H54 (cell line): ENCODE measurements around the gene CFTR.

Experiments used
- DNase-seq: peaks from one replicate; pipeline ENCODE4 v3.0.0; 2011; ENCODE audit warnings: low spot score, mixed read lengths; ENCODE audit not compliant: insufficient read length
- FAIRE-seq: peaks from 3 replicates; lab custom pipeline; 2011; peaks lifted over from hg19 to GRCh38; lab: Jason Lieb, UNC
- POLR2A ChIP-seq: IDR thresholded peaks from 2 replicates; pipeline ENCODE4 v1.6.1; 2011; ENCODE audit warnings: low read depth, mild to moderate bottlenecking, low read length

Gene CFTR

DNA sequence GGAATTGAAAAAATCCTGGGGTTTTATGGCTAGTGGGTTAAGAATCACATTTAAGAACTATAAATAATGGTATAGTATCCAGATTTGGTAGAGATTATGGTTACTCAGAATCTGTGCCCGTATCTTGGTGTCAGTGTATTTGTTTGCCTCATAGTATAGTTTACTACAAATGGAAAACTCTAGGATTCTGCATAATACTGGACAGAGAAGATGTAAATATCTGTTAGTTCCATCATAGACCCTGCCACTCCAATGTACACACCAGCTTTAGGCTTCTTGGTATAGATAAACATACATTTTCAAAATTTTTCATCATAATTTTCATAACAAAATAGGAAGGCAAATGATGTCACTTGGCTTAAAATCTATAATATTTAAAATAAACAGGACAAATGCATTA is 108.1 kb downstream of the CFTR start:
- no peak for TF ChIP-seq POLR2A
- DNase-seq (no peak), FAIRE-seq (no peak)

- no peak for TF ChIP-seq POLR2A
- no peak for DNase-seq
- no peak for FAIRE-seq
These were observed 108.5 kb downstream of the CFTR start for GRCh38 chr7:117588352-117588794.

GRCh38 chr7:117590191-117590590 is 110.4 kb downstream of the CFTR start:
- FAIRE-seq = no peak
- no peak for DNase-seq
- TF ChIP-seq POLR2A = no peak

GRCh38 chr7:117592011-117592635 is 112.3 kb downstream of the CFTR start:
- FAIRE-seq (no peak), DNase-seq (no peak)
- no peak for TF ChIP-seq POLR2A

DNA sequence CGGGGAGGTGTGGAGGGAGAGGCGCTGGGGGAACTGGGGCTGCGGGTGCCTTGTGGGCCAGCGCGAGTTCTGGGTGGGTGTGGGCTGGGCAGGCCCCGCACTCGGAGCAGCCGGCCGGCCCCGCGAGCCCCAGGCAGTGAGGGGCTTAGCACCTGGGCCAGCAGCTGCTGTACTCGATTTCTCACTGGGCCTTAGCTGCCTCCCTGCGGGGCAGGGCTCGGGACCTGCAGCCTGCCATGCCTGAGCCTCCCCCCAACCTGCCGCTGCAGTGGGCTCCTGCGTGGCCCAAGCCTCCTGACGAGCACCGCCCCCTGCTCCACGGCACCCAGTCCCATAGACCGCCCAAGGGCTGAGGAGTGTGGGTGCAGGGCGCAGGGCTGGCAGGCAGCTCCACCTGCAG is 116.3 kb downstream of the CFTR start:
- no peak for FAIRE-seq
- no peak for DNase-seq
- TF ChIP-seq POLR2A = no peak

GRCh38 chr7:117597755-117598154 is 117.9 kb downstream of the CFTR start:
- DNase-seq (no peak), FAIRE-seq (no peak)
- TF ChIP-seq POLR2A = no peak

DNA sequence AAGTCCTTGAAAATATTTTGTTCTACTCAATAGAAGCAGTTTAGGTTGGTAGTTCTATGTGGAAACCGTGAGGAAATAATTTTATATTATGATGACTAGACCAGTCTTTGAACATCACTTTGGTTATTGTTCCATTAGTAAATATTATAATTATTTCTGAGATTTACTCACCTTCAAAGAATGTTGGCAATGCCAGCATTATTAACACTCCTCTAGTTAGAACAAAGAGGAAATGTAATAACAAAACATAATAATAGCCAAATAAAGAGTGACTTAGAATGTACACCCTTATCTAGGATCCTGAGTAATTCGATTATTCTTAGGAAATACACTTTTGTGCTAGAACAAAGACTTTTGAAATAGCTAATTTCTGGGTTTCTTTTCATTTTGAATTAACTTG is 121.1 kb downstream of the CFTR start:
- no peak for FAIRE-seq
- DNase-seq = no peak
- TF ChIP-seq POLR2A = no peak

DNA sequence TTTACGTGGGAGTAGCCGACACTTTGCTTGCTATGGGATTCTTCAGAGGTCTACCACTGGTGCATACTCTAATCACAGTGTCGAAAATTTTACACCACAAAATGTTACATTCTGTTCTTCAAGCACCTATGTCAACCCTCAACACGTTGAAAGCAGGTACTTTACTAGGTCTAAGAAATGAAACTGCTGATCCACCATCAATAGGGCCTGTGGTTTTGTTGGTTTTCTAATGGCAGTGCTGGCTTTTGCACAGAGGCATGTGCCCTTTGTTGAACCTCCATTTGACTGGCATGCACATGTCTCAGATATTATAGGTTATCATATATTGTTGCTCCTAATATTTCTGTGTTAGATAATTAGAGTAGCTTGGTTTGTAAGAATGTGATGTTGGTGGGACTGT is 123.8 kb downstream of the CFTR start:
- DNase-seq = no peak
- TF ChIP-seq POLR2A = no peak

DNA sequence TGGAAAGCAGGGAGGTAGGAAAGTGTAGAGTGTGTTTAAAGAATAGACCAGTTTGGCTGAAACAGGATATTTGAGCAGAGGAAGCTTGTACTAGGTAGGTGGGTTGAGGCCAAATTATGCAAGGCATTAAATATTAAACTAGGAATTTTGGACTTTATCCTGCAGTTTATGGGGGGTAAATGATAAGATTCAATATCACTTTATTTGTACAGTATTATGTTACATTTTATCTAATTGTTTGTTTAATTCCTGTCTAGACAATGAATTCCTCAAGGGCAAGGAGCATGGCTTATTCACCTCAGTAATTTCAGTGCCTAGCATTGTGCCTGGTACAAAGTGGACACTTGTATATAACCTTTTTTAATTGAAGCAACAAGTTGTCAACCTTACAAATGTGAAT is 125.9 kb downstream of the CFTR start:
- TF ChIP-seq POLR2A = no peak
- FAIRE-seq (no peak), DNase-seq (no peak)

More for the DNA sequence above, 123.8 kb downstream of the CFTR start:
- no peak for FAIRE-seq

DNA sequence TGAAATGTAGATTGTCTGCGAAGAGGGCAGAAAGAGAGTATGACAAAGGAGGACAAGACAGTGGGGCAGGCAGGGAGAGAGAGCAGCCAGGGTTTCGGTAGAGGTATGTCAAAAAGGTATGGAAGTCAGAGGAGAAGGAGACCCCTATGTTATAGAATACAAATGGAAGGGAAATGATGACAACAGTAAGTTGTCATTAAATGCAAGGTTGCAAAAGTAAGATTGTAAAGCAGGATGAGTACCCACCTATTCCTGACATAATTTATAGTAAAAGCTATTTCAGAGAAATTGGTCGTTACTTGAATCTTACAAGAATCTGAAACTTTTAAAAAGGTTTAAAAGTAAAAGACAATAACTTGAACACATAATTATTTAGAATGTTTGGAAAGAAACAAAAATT is 126.3 kb downstream of the CFTR start:
- no peak for TF ChIP-seq POLR2A
- FAIRE-seq (no peak), DNase-seq (no peak)

DNA sequence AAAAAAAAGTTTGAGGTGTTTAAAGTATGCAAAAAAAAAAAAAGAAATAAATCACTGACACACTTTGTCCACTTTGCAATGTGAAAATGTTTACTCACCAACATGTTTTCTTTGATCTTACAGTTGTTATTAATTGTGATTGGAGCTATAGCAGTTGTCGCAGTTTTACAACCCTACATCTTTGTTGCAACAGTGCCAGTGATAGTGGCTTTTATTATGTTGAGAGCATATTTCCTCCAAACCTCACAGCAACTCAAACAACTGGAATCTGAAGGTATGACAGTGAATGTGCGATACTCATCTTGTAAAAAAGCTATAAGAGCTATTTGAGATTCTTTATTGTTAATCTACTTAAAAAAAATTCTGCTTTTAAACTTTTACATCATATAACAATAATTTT is 130.6 kb downstream of the CFTR start:
- no peak for TF ChIP-seq POLR2A
- no peak for FAIRE-seq
- no peak for DNase-seq

GRCh38 chr7:117612637-117613036 is 132.8 kb downstream of the CFTR start:
- TF ChIP-seq POLR2A = no peak
- DNase-seq = no peak
- no peak for FAIRE-seq

DNA sequence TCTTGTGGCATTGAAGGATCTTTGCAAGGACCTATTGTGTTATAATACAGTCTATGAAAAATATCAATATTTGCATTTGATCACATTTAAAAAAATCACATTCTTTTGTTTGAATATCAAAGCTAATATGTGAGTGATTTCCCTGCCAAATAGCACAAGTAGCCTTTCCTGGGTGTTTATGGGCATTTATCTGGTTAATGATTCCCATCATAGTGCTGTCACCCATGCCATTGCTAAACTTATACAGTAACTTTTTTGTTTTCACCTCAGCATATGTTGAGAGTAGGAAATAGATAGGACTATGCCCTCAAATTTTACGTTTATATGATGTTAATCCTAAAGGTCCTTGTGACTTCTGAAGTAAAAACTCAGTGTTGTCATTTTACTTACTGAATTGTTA is 136.9 kb downstream of the CFTR start:
- TF ChIP-seq POLR2A = no peak
- no peak for FAIRE-seq
- no peak for DNase-seq

- DNase-seq = no peak
- FAIRE-seq = no peak
- no peak for TF ChIP-seq POLR2A
These were observed 139.9 kb downstream of the CFTR start for GRCh38 chr7:117619681-117620080.

- FAIRE-seq (no peak), DNase-seq (no peak)
- TF ChIP-seq POLR2A = no peak
These were observed 141.3 kb downstream of the CFTR start for GRCh38 chr7:117621075-117621618.
